Endothelial cell of umbilical vein (primary cell): Measurements from ENCODE around the gene EIF2AK2. TPM values are rescaled to one million over a fixed set of nuclear protein-coding genes. Genes with fewer than 3 reads are reported as not detected.
"Not testable (repeated sequence)": the region's sequence is repeated elsewhere in the genome, so short reads cannot be mapped to it uniquely, and the experiment has no call there.

Source experiments
- BruUV-seq: library from RNA; stranded (reverse); fragments of 400-500 nt; replicated peaks from 2 replicates; lab custom pipeline; 2021; lab: Mats Ljungman, UMichigan
- CTCF ChIA-PET: fragments of 300-600, 350-600 bp; sonication (Branson Sonifier 250); formaldehyde crosslinking; loops from one replicate; lab custom pipeline; 2021; ENCODE audit warnings: antibody characterized with exemption, inconsistent platforms; lab: Charles Lee
- POLR2A ChIA-PET: fragments of 300-600, 350-600 bp; sonication (Branson Sonifier 250); formaldehyde crosslinking; loops from one replicate; lab custom pipeline; 2021; ENCODE audit warnings: antibody characterized with exemption, inconsistent platforms; lab: Charles Lee
- DNase-seq: peaks from one replicate; pipeline ENCODE4 v3.0.0-alpha.2; 2011; ENCODE audit warnings: low read depth, low spot score
- FAIRE-seq: peaks from 2 replicates; lab custom pipeline; 2011; peaks lifted over from hg19 to GRCh38; lab: Jason Lieb, UNC
- H2AFZ ChIP-seq: 2 replicates; pipeline ENCODE4 v1.6.0; 2012; ENCODE audit warnings: low read depth, low read length, control low read depth, inconsistent platforms
- H3K27ac ChIP-seq: 2 replicates; pipeline ENCODE4 v1.5.1; 2011; ENCODE audit warnings: low read depth, mild to moderate bottlenecking, control low read depth, low read length, moderate library complexity; ENCODE audit not compliant: insufficient read depth
- H3K27me3 ChIP-seq, 2 experiments: 2 replicates each; pipeline versions ENCODE4 v1.6.0 to v1.6.1; 2011; ENCODE audit warnings: low read length in 2 of 2, mixed read lengths in 1 of 2; ENCODE audit not compliant: control insufficient read depth in 2 of 2, insufficient read depth in 2 of 2
- H3K36me3 ChIP-seq, 2 experiments: 2 replicates in 1 of 2; 3 replicates in 1 of 2; pipeline ENCODE4 v1.5.1; 2011; ENCODE audit warnings: low read length in 2 of 2, mild to moderate bottlenecking in 1 of 2, moderate library complexity in 1 of 2; ENCODE audit not compliant: control insufficient read depth in 2 of 2, insufficient read depth in 2 of 2; ENCODE audit errors: extremely low read depth in 1 of 2
- H3K4me1 ChIP-seq: 3 replicates; pipeline ENCODE4 v1.5.1; 2011; ENCODE audit warnings: mild to moderate bottlenecking, low read length; ENCODE audit not compliant: control insufficient read depth, insufficient read depth; ENCODE audit errors: extremely low read depth
- H3K4me2 ChIP-seq: 2 replicates; pipeline ENCODE4 v1.6.1; 2011; ENCODE audit warnings: low read length, control low read depth, mixed read lengths; ENCODE audit not compliant: insufficient read depth
- H3K4me3 ChIP-seq, 3 experiments: fragments of 200-600 bp in 1 of 3; sonication (generic), shearing (Covaris generic) in 1 of 3; replicated peaks in 1 of 3; 2 replicates each; pipeline ENCODE4 v1.5.1; 2011 to 2016; ENCODE audit warnings: control low read depth in 3 of 3, low read length in 3 of 3, mild to moderate bottlenecking in 2 of 3, inconsistent platforms in 1 of 3, low read depth in 1 of 3, moderate library complexity in 1 of 3; ENCODE audit not compliant: insufficient read depth in 1 of 3
- H3K79me2 ChIP-seq: 2 replicates; pipeline ENCODE4 v1.6.0; 2012; ENCODE audit warnings: low read length, inconsistent platforms; ENCODE audit not compliant: control insufficient read depth, insufficient read depth
- H3K9ac ChIP-seq: replicated peaks from 2 replicates; pipeline ENCODE3; 2011; ENCODE audit warnings: low read length, control low read depth; ENCODE audit not compliant: insufficient read depth; ENCODE audit errors: extremely low read depth
- H3K9me1 ChIP-seq: replicated peaks from 3 replicates; pipeline ENCODE4 v1.6.0; 2011; ENCODE audit warnings: mild to moderate bottlenecking, low read length; ENCODE audit not compliant: control insufficient read depth, insufficient read depth; ENCODE audit errors: extremely low read depth
- H3K9me3 ChIP-seq: replicated peaks from 2 replicates; pipeline ENCODE4 v1.5.1; 2012; ENCODE audit warnings: low read length, inconsistent platforms; ENCODE audit not compliant: control insufficient read depth, insufficient read depth
- H4K20me1 ChIP-seq: replicated peaks from 2 replicates; pipeline ENCODE3; 2011; ENCODE audit warnings: mild to moderate bottlenecking, low read length; ENCODE audit not compliant: control insufficient read depth, insufficient read depth; ENCODE audit errors: extremely low read depth
- EZH2 ChIP-seq: IDR thresholded peaks from 2 replicates; pipeline ENCODE4 v1.6.1; 2012; ENCODE audit warnings: borderline replicate concordance, low read depth, mild to moderate bottlenecking, moderate library complexity, low read length, inconsistent platforms; ENCODE audit not compliant: severe bottlenecking
- FOS ChIP-seq: IDR thresholded peaks from 2 replicates; pipeline ENCODE4 v1.6.1; 2011; ENCODE audit warnings: mild to moderate bottlenecking, low read length, moderate library complexity, borderline replicate concordance; ENCODE audit not compliant: insufficient read depth
- GATA2 ChIP-seq: IDR thresholded peaks from 2 replicates; pipeline ENCODE4 v1.7.0; 2011; ENCODE audit warnings: low read depth, mild to moderate bottlenecking, moderate library complexity, mixed read lengths, low read length; ENCODE audit not compliant: insufficient read length, insufficient read depth
- JUN ChIP-seq: IDR thresholded peaks from 2 replicates; pipeline ENCODE4 v1.6.1; 2011; ENCODE audit warnings: borderline replicate concordance, low read depth; ENCODE audit not compliant: insufficient read length, insufficient read depth
- MYC ChIP-seq: IDR thresholded peaks from one replicate; pipeline ENCODE4 v1.6.1; 2011; ENCODE audit warnings: mild to moderate bottlenecking, low read depth, low read length
- POLR2A ChIP-seq: IDR thresholded peaks from 2 replicates; pipeline ENCODE4 v1.6.1; 2012; ENCODE audit warnings: low read depth, mild to moderate bottlenecking, control low read depth, low read length
- POLR2AphosphoS5 ChIP-seq: IDR thresholded peaks from 2 replicates; pipeline ENCODE4 v1.6.1; 2012; ENCODE audit warnings: low read depth, mild to moderate bottlenecking, control low read depth, low read length, moderate library complexity; ENCODE audit not compliant: insufficient read depth
- dilution Hi-C: fragments of 300-500 bp; cut with MboI; formaldehyde crosslinking; loops from one replicate; pipeline ENCODE4 v1.15.0; 2019; ENCODE audit warnings: low sequenced_read_pairs; ENCODE audit not compliant: extremely low pct_ligation_motif_present
- intact Hi-C: fragments of 100-400 bp; cut with micrococcal nuclease; formaldehyde crosslinking; loops from one replicate; pipeline ENCODE4 v1.10.0; 2022
- polyA plus RNA-seq, 4 experiments: library from polyadenylated mRNA; depleted of rRNA in 3 of 4; stranded (reverse) in 3 of 4; unstranded in 1 of 4; fragments of >200 nt; gene quantifications; 2 replicates each; pipeline versions ENCODE4 v1.2.1 to v1.2.3, GENCODE V29; 2011 to 2012; ENCODE audit warnings: missing spikeins in 1 of 4
- total RNA-seq: library from RNA; stranded (reverse); gene quantifications from 2 replicates; pipeline ENCODE4 v1.2.3, GENCODE V29; 2021
- TF ChIP-seq, protein P1 (sequence below), 2 donors: IDR thresholded peaks; 1 replicate in 1 of 2; 2 replicates in 1 of 2; pipeline ENCODE4 v1.5.1; 2011; ENCODE audit warnings: low read length in 2 of 2, mild to moderate bottlenecking in 2 of 2, moderate library complexity in 2 of 2, control low read depth in 1 of 2, inconsistent platforms in 1 of 2, low read depth in 1 of 2; ENCODE audit not compliant: insufficient read depth in 1 of 2; ENCODE audit errors: extremely low read depth in 1 of 2
- TF ChIP-seq, protein P2 (sequence below): IDR thresholded peaks from 2 replicates; pipeline ENCODE4 v1.6.1; 2011; ENCODE audit not compliant: insufficient read depth, insufficient read length

The EIF2AK2 gene
- total and polyA plus RNA-seq, 2 donors (not counting 3 experiments of a cell fraction or from before 2014, with no cell fraction given), result 8.0 to 41.1 TPM

DNA sequence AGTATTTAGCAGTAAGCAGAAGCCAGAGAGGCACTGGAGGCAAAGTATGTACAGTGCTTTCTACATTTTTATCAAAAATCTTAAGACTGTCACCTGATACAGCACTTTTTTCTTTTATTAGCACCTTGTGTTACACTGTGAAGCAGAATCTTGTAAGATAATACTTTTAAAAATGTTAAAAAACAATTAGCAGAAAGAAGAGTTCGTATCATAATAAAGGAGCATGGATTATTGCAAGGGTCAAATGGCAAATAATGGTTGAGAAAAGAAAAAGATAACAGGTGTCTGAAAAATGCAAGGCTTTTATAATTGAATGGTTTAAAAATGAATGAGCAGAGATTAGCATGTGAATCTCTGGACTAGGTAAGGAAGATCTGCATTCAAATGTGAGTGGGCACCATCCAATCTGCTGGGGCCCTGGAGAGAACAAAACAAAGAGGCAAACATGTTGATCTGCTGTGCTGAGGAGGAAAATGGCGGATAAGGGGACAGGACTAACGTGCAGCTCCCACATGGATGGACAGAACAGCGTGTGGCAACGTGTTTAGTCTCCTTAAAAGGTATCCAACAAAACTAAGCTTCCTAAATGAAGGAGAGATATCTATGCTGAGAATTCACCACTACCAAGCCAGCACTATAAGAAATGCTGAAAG is 49.0 kb upstream of the EIF2AK2 start:
- Histone ChIP-seq H3K4me3 (no peak overlapping the region), H3K27ac (no peak overlapping the region), H3K9me3 (no peaks in the 10 kb centered on the region), H3K9me1 (no peaks in the 10 kb centered on the region), H3K79me2 (peaks cover 37% of the 10 kb centered on the region), H3K4me1 (no peaks in the 10 kb centered on the region), H3K27me3 (no peaks in the 10 kb centered on the region), H2AFZ (no peak overlapping the region), H3K9ac (no peak overlapping the region), H4K20me1 (no peaks in the 10 kb centered on the region), H3K36me3 (peaks cover 8 to 15% of the 10 kb centered on the region in 2 experiments), H3K4me2 (no peak overlapping the region)
- FAIRE-seq (no peak), DNase-seq (no peak)
- intact Hi-C loops, result no loop called here
- TF ChIP-seq POLR2A (no peak), MYC (no peak), JUN (no peak), POLR2AphosphoS5 (no peak), EZH2 (no peak), GATA2 (no peak), FOS (no peak)
- TF ChIP-seq, protein P1, sequence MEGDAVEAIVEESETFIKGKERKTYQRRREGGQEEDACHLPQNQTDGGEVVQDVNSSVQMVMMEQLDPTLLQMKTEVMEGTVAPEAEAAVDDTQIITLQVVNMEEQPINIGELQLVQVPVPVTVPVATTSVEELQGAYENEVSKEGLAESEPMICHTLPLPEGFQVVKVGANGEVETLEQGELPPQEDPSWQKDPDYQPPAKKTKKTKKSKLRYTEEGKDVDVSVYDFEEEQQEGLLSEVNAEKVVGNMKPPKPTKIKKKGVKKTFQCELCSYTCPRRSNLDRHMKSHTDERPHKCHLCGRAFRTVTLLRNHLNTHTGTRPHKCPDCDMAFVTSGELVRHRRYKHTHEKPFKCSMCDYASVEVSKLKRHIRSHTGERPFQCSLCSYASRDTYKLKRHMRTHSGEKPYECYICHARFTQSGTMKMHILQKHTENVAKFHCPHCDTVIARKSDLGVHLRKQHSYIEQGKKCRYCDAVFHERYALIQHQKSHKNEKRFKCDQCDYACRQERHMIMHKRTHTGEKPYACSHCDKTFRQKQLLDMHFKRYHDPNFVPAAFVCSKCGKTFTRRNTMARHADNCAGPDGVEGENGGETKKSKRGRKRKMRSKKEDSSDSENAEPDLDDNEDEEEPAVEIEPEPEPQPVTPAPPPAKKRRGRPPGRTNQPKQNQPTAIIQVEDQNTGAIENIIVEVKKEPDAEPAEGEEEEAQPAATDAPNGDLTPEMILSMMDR (IDR thresholded peaks at IDR 0.05; ENCODE audit: extremely low read depth in 1 of 2, insufficient read depth in 1 of 2, low read depth in 1 of 2, low read length in 2 of 2), result no peak
- TF ChIP-seq, protein P2, sequence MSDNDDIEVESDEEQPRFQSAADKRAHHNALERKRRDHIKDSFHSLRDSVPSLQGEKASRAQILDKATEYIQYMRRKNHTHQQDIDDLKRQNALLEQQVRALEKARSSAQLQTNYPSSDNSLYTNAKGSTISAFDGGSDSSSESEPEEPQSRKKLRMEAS, result no peak
- CTCF ChIA-PET, result no interaction called here
- dilution Hi-C loops, result no loop called here
- no TSS peak for BruUV-seq
- POLR2A ChIA-PET, result no interaction called here

DNA sequence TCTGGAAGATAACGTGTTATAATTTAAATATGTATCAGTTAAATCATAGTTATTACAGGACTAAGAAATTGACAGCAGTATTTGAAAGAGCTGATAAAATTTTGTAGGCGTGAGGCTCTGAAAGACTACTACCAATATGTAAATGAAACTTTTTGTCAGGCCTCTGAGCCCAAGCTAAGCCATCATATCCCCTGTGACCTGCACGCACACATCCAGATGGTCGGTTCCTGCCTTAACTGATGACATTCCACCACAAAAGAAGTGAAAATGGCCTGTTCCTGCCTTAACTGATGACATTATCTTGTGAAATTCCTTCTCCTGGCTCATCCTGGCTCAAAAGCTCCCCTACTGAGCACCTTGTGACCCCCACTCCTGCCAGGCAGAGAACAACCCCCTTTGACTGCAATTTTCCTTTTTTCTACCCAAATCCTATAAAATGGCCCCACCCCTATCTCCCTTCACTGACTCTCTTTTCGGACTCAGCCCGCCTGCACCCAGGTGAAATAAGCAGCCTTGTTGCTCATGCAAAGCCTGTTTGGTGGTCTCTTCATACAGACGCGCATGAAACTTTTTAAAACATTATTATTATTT is 48.4 kb upstream of the EIF2AK2 start:
- peaks cover 12 to 16% of the 10 kb centered on the region in 2 experiments for H3K36me3 ChIP-seq
- H3K27me3 ChIP-seq, intact Hi-C loops, H3K9ac ChIP-seq, H2AFZ ChIP-seq, H3K4me3 ChIP-seq, H3K4me1 ChIP-seq, H3K4me2 ChIP-seq, DNase-seq, BruUV-seq, dilution Hi-C loops, H3K9me1 ChIP-seq, POLR2A ChIA-PET, H4K20me1 ChIP-seq, H3K9me3 ChIP-seq, FAIRE-seq, H3K27ac ChIP-seq: not testable (repeated sequence)
- CTCF ChIA-PET, result interaction anchor here (1.4 kb wide), 1 partner anchor 11 kb away, joined by 3 read pairs; no protein-coding TSS in a partner anchor
- H3K79me2 ChIP-seq, result peaks cover 37% of the 10 kb centered on the region
